Smooth muscle cell (in vitro differentiated cells): Measurements from ENCODE around the gene KCNQ1. TPM values are rescaled to one million over a fixed set of nuclear protein-coding genes. Genes with fewer than 3 reads are reported as not detected.

Source experiments
- DNase-seq: peaks from one replicate; lab custom pipeline; 2025; ENCODE audit not compliant: unreplicated experiment; lab: John Stamatoyannopoulos, UW
- H2AFZ ChIP-seq: fragments of 200-600 bp; sonication (generic); 2 replicates; pipeline ENCODE4 v1.6.0; 2016; ENCODE audit warnings: antibody characterized with exemption, low read depth, mild to moderate bottlenecking
- H3F3A ChIP-seq: fragments of 200-600 bp; sonication (generic); 2 replicates; pipeline ENCODE4 v1.6.0; 2017; ENCODE audit warnings: antibody characterized with exemption, low read depth
- H3K27ac ChIP-seq: fragments of 200-600 bp; sonication (generic); 2 replicates; pipeline ENCODE4 v1.5.1; 2016; ENCODE audit warnings: low read depth, mild to moderate bottlenecking
- H3K27me3 ChIP-seq: fragments of 200-600 bp; sonication (generic); 2 replicates; pipeline ENCODE4 v1.6.1; 2016; ENCODE audit warnings: low read depth, mild to moderate bottlenecking
- H3K36me3 ChIP-seq: fragments of 200-600 bp; sonication (generic); 2 replicates; pipeline ENCODE4 v1.5.1; 2016; ENCODE audit warnings: low read depth
- H3K4me1 ChIP-seq: fragments of 200-600 bp; sonication (generic); 2 replicates; pipeline ENCODE4 v1.5.1; 2016; ENCODE audit warnings: low read depth
- H3K4me2 ChIP-seq: fragments of 200-600 bp; sonication (generic); 2 replicates; pipeline ENCODE4 v1.6.0; 2016; ENCODE audit warnings: mild to moderate bottlenecking
- H3K4me3 ChIP-seq: fragments of 200-600 bp; sonication (generic); 2 replicates; pipeline ENCODE4 v1.5.1; 2016; ENCODE audit warnings: mild to moderate bottlenecking
- H3K79me2 ChIP-seq: fragments of 200-600 bp; sonication (generic); 2 replicates; pipeline ENCODE4 v1.6.0; 2016; ENCODE audit warnings: low read depth, mild to moderate bottlenecking
- H3K9ac ChIP-seq: fragments of 200-600 bp; sonication (generic); 2 replicates; pipeline ENCODE4 v1.6.0; 2016; ENCODE audit warnings: low read depth
- H3K9me3 ChIP-seq: fragments of 200-600 bp; sonication (generic); replicated peaks from 2 replicates; pipeline ENCODE4 v1.5.1; 2016; ENCODE audit warnings: low read depth
- H4K20me1 ChIP-seq: fragments of 200-600 bp; sonication (generic); 2 replicates; pipeline ENCODE4 v1.6.0; 2016; ENCODE audit warnings: low read depth
- WGBS: methylation state at CpG from one replicate; pipeline ENCODE4 v1.1.7; 2016; ENCODE audit warnings: low lambda C conversion rate; 5-methylcytosine and 5-hydroxymethylcytosine counted together
- polyA plus RNA-seq: library from polyadenylated mRNA; unstranded; fragments of >200 nt; fragmentation: Nextera tagmentation; extraction: Ambion mirVana; gene quantifications from 2 replicates; pipeline ENCODE4 v1.2.1, GENCODE V29; 2016
- total RNA-seq: library from RNA; depleted of rRNA; stranded (reverse); fragments of >200 nt; gene quantifications from 2 replicates; pipeline ENCODE4 v1.2.3, GENCODE V29; 2014
- TF ChIP-seq, protein P1 (sequence below): fragments of 200-600 bp; sonication (generic); IDR thresholded peaks from 2 replicates; pipeline ENCODE4 v1.5.1; 2017; ENCODE audit warnings: borderline replicate concordance, mild to moderate bottlenecking, antibody characterized with exemption; ENCODE audit not compliant: insufficient read depth, poor library complexity, severe bottlenecking

Gene KCNQ1
- total and polyA plus RNA-seq, 2 experiments from 2014 or later, result 1.3 to 2.3 TPM

DNA sequence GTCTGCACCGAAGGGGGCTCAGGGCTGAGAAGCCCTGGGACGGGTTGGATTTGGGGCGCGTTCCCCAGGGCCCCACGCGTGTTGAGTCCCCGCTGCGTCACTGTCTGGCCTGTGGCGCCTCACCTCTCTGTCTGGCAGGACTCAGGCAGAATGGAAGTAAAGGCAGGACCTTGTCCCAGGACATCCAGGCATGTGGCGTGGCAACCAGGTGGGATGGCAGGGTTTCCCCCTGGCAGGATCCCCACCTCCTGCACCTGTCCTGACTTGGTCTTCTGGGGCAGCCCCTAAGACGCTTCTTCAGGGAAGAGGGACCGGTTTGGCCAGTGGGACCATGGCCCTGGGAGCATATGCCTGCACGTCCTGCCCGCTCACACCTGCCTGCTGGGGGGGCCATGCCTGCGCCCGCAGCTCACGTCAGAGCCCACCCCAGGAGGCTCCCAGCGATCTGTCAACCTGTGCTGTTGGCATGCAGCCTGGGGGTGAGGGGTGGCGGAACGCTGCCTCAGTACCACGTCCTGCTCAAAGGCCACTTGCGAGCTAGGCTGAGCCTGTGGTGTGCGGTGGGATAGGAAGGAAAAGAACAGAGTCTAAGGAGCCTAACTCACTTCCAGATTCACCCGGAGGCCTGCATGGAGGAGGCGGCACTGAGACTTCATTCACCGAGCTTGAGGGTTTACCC, 72.7 kb downstream of the KCNQ1 start:
- H3F3A ChIP-seq, result no peaks in the 10 kb centered on the region
- no peaks in the 10 kb centered on the region for H3K36me3 ChIP-seq
- DNase-seq, result no peak
- H3K4me2 ChIP-seq, result no peak overlapping the region
- no peak overlapping the region for H2AFZ ChIP-seq
- no peaks in the 10 kb centered on the region for H3K27me3 ChIP-seq
- H3K9me3 ChIP-seq, result no peaks in the 10 kb centered on the region
- WGBS, result 86% methylated on average over 26 of the region's 26 CpGs
- H3K9ac ChIP-seq, result no peak overlapping the region
- no peaks in the 10 kb centered on the region for H4K20me1 ChIP-seq
- H3K4me3 ChIP-seq, result no peak overlapping the region
- TF ChIP-seq, protein P1, sequence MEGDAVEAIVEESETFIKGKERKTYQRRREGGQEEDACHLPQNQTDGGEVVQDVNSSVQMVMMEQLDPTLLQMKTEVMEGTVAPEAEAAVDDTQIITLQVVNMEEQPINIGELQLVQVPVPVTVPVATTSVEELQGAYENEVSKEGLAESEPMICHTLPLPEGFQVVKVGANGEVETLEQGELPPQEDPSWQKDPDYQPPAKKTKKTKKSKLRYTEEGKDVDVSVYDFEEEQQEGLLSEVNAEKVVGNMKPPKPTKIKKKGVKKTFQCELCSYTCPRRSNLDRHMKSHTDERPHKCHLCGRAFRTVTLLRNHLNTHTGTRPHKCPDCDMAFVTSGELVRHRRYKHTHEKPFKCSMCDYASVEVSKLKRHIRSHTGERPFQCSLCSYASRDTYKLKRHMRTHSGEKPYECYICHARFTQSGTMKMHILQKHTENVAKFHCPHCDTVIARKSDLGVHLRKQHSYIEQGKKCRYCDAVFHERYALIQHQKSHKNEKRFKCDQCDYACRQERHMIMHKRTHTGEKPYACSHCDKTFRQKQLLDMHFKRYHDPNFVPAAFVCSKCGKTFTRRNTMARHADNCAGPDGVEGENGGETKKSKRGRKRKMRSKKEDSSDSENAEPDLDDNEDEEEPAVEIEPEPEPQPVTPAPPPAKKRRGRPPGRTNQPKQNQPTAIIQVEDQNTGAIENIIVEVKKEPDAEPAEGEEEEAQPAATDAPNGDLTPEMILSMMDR, result no peak
- no peak overlapping the region for H3K27ac ChIP-seq
- no peaks in the 10 kb centered on the region for H3K79me2 ChIP-seq
- no peaks in the 10 kb centered on the region for H3K4me1 ChIP-seq

DNA sequence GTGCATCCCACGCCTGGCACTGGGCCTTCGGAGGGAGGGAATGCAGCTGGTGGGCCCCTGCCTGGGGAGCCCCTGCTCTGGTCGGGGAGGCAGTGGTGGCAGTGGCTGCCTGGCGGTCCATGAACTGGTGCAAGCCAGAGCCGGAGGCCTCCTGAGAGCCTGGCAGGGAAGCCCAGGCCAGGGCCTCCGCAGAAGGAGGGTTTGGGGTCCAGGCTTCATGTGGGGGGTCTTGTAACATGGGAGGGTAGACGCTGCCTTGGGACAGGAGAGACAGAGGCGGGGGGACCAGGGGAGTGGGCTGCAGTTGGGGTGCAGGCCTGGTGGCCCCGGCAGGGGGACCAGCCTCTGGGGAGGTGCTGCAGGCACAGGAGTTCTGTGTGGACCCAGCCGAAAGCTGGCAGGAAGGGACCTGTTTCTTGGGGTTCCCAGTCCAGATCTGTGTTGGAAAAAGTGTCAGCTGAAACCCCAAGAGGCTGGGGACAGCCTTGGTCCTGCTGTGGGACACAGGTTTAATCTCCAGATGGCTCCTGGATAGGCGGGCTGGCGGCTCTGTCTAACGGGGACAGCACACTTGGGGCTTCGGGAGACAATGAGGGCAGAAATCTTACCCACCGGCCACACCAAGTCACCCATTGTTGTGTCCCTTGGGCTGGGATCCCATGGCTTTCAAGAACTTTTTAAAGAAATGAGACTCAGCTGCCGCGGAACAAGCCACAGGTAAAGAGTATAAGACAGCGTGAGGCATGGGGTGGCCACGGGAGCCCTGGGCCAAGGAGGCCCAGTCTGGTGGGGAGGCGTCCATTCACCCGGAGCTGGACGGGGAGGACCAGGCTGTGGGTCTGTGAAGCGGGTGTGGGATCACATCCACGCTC, 73.5 kb downstream of the KCNQ1 start:
- Histone ChIP-seq H3K9ac (no peak overlapping the region), H3K4me1 (no peaks in the 10 kb centered on the region), H3K36me3 (no peaks in the 10 kb centered on the region), H3K4me2 (no peak overlapping the region), H2AFZ (no peak overlapping the region), H3K9me3 (no peaks in the 10 kb centered on the region), H3K27me3 (no peaks in the 10 kb centered on the region), H4K20me1 (no peaks in the 10 kb centered on the region), H3K27ac (no peak overlapping the region), H3K4me3 (no peak overlapping the region), H3F3A (no peaks in the 10 kb centered on the region), H3K79me2 (no peaks in the 10 kb centered on the region)
- TF ChIP-seq, protein P1, result no peak
- DNase-seq, result no peak
- WGBS, result 93% methylated on average over 24 of the region's 24 CpGs

DNA sequence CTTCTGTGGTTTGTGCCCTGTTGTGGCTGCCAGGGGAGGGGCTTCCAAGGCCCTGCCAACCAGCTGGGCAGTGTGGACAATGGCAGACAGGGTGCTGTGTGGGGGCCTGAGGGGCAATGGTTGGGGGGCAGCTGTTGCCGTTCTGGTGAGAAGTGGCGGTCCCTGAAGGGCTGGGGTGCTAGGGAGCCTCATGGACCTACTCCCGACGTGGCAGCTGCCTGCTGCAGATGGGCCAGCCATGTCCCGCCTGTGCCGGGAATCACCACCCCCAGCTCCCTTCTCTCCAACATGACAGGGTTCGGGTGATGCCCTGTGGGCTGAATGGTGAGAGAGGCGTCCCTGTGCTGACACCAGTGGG, 74.2 kb downstream of the KCNQ1 start:
- 76% methylated on average over 7 of the region's 8 CpGs for WGBS
- Histone ChIP-seq H4K20me1 (no peaks in the 10 kb centered on the region), H3K36me3 (no peaks in the 10 kb centered on the region), H3K27ac (no peak overlapping the region), H3F3A (no peaks in the 10 kb centered on the region), H2AFZ (no peak overlapping the region), H3K4me1 (no peaks in the 10 kb centered on the region), H3K79me2 (no peaks in the 10 kb centered on the region), H3K9ac (no peak overlapping the region), H3K4me2 (no peak overlapping the region), H3K9me3 (no peaks in the 10 kb centered on the region), H3K27me3 (no peaks in the 10 kb centered on the region), H3K4me3 (no peak overlapping the region)
- no peak for DNase-seq
- TF ChIP-seq, protein P1, result no peak
